ENCODE results near the gene ABCA1.
"Not testable (repeated sequence)": the region's sequence is repeated elsewhere in the genome, so short reads cannot be mapped to it uniquely, and the experiment has no call there.

Gene ABCA1

DNA sequence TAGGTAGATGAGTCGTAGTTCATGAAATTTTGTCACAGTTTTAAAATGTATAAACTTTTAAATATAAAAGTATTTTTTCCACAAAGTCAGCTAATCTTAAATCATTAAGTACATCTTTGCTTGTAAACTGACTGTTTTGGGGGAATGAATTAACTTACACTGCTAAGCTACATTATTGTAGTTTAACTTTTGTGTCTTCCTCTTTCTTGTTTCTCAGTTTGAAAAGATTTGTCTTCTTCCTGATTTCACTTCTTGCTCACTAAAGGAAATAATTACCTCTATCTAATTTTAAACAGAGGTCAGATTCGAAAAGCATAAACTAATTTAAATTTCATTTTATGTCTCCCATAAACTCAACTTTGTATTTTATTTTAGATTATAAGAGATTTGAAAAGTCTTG lies 158.3 kb downstream of the ABCA1 start:
- no peak for DNase-seq (ENCODE audit: low read depth in 2 of 2, low spot score in 1 of 2)

DNA sequence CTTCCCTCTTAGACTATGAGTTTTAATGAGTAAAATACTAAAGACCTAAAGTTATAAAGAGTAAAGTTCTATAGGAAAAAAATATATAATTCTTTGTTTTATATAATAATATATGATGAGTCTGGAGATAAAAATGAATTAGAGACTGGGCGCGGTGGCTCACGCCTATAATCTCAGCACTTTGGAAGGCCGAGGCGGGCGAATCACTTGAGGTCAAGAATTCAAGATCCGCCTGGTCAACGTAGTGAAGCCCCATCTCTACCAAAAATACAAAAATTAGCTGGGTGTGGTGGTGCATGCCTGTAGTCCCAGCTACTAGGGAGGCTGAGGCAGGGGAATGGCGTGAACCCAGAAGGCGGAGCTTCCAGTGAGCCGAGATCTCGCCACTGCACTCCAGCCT lies 158.9 kb downstream of the ABCA1 start:
- DNase-seq (ENCODE audit: low read depth in 2 of 2, low spot score in 1 of 2) = not testable (repeated sequence)

- no peak for DNase-seq (ENCODE audit: low read depth in 2 of 2, low spot score in 1 of 2)
Observed at GRCh38 chr9:104767507-104767906, 160.4 kb downstream of the ABCA1 start.

DNA sequence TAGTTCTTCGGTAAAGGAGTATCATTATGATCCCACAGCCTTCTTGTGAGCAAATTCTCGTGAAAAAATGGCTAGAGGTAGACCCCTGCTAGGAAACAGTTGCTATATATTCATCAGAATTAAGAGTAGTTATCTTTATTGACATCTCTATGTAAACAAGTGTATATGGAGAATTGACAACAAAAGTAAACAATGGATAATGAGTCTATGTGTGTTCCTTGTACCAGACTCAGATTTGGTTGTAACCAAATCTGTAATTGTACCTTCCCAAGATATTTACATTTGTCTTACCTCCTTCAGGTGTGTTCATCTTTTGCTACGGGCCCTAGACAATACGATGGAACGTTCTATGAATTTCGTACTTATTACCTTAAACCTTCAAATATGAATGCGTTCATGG lies 161.9 kb downstream of the ABCA1 start:
- no peak for DNase-seq (ENCODE audit: low read depth in 2 of 2, low spot score in 1 of 2)

DNA sequence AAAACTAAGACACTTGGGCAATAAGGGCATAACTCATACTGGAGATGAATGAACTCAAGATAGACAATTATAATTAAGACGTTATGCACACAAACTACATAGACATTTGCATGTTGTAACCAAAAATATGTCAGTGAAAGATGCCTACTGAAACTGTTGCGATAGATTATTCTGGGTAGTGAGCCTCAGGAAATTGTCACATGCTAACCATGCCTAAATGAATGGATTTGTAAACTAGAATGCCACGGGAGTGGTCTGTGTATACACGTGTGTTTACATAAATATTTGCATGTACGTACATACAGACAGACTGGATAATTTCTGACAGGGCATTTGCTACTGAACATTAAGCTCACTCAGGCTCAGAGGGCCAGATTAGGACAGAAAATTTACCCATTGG lies 162.8 kb downstream of the ABCA1 start:
- no peak for DNase-seq (ENCODE audit: low read depth in 2 of 2, low spot score in 1 of 2)

DNA sequence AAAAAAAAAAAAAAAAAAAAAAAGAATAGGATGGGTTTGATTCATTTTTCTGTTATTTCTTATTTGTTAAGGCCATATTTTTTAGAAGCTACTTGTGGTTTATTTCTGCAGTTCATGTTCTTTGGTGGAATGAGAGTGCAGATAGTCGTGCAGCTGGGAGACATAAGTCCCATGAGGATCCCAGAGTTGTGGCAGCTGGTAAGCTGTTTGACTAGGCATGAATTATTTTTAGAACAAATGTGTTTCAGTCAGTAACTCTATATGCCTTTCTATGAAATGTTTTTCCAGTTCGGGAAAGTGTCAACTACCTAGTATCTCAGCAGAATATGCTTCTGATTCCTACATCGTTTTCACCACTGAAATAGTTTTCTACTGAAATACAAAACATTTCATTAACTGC lies 169.0 kb downstream of the ABCA1 start:
- DNase-seq (ENCODE audit: low read depth in 2 of 2, low spot score in 1 of 2) = no peak

- DNase-seq (ENCODE audit: low read depth in 2 of 2, low spot score in 1 of 2) = no peak
Observed at GRCh38 chr9:104750185-104750767, 177.7 kb downstream of the ABCA1 start.

DNA sequence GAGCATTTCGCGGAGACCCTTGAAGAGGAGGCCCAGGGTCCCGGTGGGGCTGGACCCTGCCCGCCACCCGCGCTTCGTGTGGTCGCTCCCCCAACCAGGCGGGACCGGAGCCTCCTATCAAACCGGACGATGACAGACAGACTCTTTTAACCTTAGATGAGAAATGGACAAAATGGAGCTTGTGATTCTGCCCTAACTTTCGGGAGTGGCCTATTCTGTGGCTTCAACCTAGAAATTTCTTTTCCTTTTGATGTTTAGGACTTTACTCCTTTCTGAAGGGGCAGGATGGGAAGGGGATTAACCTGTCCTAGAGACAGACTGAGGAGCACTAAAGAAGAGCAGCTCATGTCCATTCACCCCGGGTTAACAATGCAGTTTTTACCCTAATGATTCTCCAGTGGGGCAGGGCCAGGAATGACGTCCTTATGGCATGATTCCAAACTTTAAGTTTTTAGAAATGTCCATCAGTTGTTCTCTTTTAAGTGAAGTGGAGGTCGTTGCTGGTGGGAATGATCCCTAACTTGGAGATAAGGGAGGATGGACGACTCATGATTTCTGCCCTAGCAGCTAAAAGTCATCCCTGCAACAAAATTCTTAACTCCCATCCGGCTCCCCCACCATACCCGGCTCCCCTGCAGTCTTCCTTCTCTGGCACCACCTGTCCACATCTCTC lies 179.5 kb downstream of the ABCA1 start:
- no peak for DNase-seq (ENCODE audit: low read depth in 2 of 2, low spot score in 1 of 2)

- DNase-seq (ENCODE audit: low read depth in 2 of 2, low spot score in 1 of 2) = peak; percentile 67 to 74
Observed at GRCh38 chr9:104747565-104748358, 180.2 kb downstream of the ABCA1 start, which contains the start of gene NIPSNAP3A. Gene NIPSNAP3A, plus strand, starts transcription at chr9:104747683. Its CDS starts 110 bp downstream, at chr9:104747793.

DNA sequence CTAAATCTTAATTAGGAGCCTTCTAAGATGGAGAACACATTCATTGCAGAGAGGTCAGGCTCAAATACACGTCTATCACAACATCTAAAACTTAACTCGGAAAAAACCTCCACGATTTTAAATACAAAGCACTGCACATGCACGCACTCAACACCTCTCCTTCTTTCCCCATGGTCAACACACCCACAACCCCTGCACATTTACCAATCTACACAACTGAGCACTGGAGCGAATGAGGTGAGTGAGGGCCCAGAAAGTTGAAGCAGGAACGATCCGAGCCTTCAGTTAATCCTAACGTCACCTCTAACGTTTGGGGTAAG lies 180.8 kb downstream of the ABCA1 start:
- DNase-seq (ENCODE audit: low read depth in 2 of 2, low spot score in 1 of 2) = no peak

- DNase-seq (ENCODE audit: low read depth in 2 of 2, low spot score in 1 of 2) = no peak
Observed at GRCh38 chr9:104746798-104747197, 181.2 kb downstream of the ABCA1 start.

DNA sequence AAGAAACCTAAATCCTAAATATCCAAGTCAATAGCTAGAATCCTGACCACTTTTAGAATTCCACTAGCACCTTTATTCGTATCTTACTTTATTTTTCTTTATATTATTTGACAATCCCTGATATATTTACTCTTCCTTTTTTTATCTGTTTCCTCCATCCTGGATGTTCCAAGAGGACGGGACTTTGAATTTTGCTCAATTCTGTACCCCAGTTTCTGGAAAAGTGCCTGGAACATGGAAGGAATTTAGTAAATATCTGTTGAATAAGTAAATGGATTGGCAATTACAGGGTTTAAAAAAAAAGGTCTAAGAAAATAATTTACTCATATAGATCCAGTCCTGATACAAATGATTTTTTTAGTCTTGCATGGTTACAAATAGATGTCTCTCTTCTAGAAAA lies 181.7 kb downstream of the ABCA1 start:
- DNase-seq (ENCODE audit: low read depth in 2 of 2, low spot score in 1 of 2) = no peak

GRCh38 chr9:104745852-104746251 lies 182.1 kb downstream of the ABCA1 start:
- DNase-seq (ENCODE audit: low read depth in 2 of 2, low spot score in 1 of 2) = no peak

DNA sequence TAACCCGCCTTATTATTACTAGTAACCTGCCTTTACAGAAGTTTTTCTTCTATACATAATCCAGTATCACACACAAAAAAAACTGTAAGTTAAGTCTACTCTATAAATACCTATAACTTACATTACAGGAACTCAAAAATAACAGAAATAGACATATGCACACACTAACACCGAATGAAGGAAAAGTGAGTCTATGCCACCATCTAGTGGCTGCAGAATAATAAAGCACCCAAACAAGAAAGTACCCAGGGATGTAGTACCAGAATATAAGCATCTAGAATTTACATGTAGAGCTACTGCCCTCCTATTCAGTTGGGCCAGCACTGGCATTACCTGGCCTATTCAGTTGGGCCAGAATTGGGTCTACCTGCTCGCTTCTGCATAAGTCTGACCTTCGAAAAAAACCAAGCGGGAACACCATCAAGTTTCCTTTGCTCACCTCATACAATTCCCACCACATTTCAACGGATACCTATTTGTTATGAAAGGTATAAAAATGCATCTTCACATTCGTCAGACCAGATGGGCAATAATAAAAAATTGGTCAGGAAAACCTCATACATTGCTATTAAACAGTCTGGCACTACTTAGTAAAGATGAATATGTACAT lies 184.5 kb downstream of the ABCA1 start:
- no peak for DNase-seq (ENCODE audit: low read depth in 2 of 2, low spot score in 1 of 2)

- DNase-seq (ENCODE audit: low read depth in 2 of 2, low spot score in 1 of 2) = no peak
Observed at GRCh38 chr9:104740621-104741020, 187.3 kb downstream of the ABCA1 start.

DNA sequence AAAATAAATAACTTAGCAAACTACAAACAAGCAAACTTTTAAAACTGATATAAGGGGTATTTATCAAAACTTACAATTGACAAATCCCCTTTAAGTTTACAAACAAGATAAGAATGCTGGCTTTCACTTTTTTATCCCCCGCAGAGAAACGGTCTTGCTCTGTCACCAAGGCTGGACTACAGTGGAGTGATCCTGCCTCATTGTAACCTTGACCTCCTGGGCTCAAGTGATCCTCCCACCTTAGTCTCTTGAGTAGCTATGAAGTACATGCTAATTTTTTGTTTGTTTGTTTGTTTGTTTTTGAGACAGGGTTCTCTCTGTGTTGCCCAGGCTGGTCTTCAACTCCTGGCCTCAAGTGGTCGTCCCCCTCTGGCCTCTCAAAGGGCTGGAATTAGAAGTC lies 189.5 kb downstream of the ABCA1 start:
- no peak for DNase-seq (ENCODE audit: low read depth in 2 of 2, low spot score in 1 of 2)
